Uterus (tissue), 4 donors: ENCODE results near the gene IDUA. TPM values are rescaled to one million over a fixed set of nuclear protein-coding genes. Genes with fewer than 3 reads are reported as not detected.

Source experiments
- DNase-seq, 2 donors: peaks; one replicate each; pipeline ENCODE4 v3.0.0-alpha.2; 2019 to 2020
- H3K27ac ChIP-seq, 2 donors: fragments of 200-600 bp; sonication (generic); 1 replicate in 1 of 2; 2 replicates in 1 of 2; pipeline ENCODE4 v1.5.1; 2016 to 2018
- H3K27me3 ChIP-seq, 2 donors: fragments of 200-600 bp; sonication (generic); one replicate each; pipeline ENCODE4 v1.5.1; 2018 to 2019; ENCODE audit warnings: control low read depth in 1 of 2
- H3K36me3 ChIP-seq, 2 donors: fragments of 200-600 bp; sonication (generic); one replicate each; pipeline ENCODE4 v1.5.1; 2019; ENCODE audit warnings: control low read depth in 1 of 2
- H3K4me1 ChIP-seq, 2 donors: fragments of 200-600 bp; sonication (generic); one replicate each; pipeline ENCODE4 v1.5.1; 2018 to 2019; ENCODE audit warnings: control low read depth in 1 of 2
- H3K4me3 ChIP-seq, 2 donors: fragments of 200-600 bp; sonication (generic); 1 replicate in 1 of 2; 2 replicates in 1 of 2; pipeline ENCODE4 v1.5.1; 2018 to 2019; ENCODE audit warnings: mild to moderate bottlenecking in 1 of 2
- H3K9me3 ChIP-seq, 2 donors: fragments of 200-600 bp; sonication (generic); one replicate each; pipeline ENCODE4 v1.5.1; 2019; ENCODE audit warnings: control low read depth in 1 of 2
- CTCF ChIP-seq, 4 experiments: fragments of 200-600 bp in 2 of 4; fragments of 450-650 bp in 2 of 4; sonication (generic) in 2 of 4; IDR thresholded peaks; one replicate each; pipeline ENCODE4 v1.5.1; 2016 to 2019; ENCODE audit warnings: antibody characterized with exemption in 4 of 4, mild to moderate bottlenecking in 2 of 4, moderate library complexity in 1 of 4
- POLR2A ChIP-seq, 2 donors: fragments of 450-650 bp; IDR thresholded peaks; one replicate each; pipeline ENCODE4 v1.6.1; 2016; ENCODE audit warnings: antibody characterized with exemption in 2 of 2, mild to moderate bottlenecking in 1 of 2, moderate library complexity in 1 of 2
- intact Hi-C: fragments of 100-400 bp; cut with DNase I; formaldehyde crosslinking; loops from one replicate; pipeline ENCODE4 v1.15.1; 2023; ENCODE audit warnings: low total_unique reads
- total RNA-seq, 4 donors: library from RNA; depleted of rRNA in 3 of 4; stranded (reverse); fragments of >200 nt in 3 of 4; gene quantifications; one replicate each; pipeline versions ENCODE4 v1.1.0 to v1.2.4, GENCODE V29; 2014 to 2023
- donor health status: DM: yes; HTN: yes; CAD: no.

Gene IDUA
- total RNA-seq, 4 donors from 2014 or later, result 2.8 to 45.8 (median 9.9) TPM

GRCh38 chr4:970854-971520 is 15.9 kb upstream of the IDUA start:
- no peak for DNase-seq
- peaks cover 0 to 21% of the 10 kb centered on the region in 2 donors for H3K4me1 ChIP-seq

GRCh38 chr4:971666-972500 is 15.0 kb upstream of the IDUA start:
- Histone ChIP-seq H3K27ac (no peak overlapping the region), H3K27me3 (no peaks in the 10 kb centered on the region), H3K36me3 (no peaks in the 10 kb centered on the region), H3K4me1 (peaks cover 0 to 21% of the 10 kb centered on the region in 2 donors), H3K9me3 (no peaks in the 10 kb centered on the region), H3K4me3 (no peak overlapping the region)
- TF ChIP-seq CTCF (IDR thresholded peaks at IDR 0.05) (no peak), POLR2A (IDR thresholded peaks at IDR 0.05) (no peak)
- DNase-seq, result no peak
- intact Hi-C loops, result no loop called here

More at GRCh38 chr4:970854-971520, 15.9 kb upstream of the IDUA start:
- Histone ChIP-seq H3K27ac (no peak overlapping the region), H3K27me3 (no peaks in the 10 kb centered on the region), H3K9me3 (no peaks in the 10 kb centered on the region), H3K4me3 (no peak overlapping the region), H3K36me3 (no peaks in the 10 kb centered on the region)
- intact Hi-C loops, result no loop called here
- TF ChIP-seq CTCF (IDR thresholded peaks at IDR 0.05) (no peak), POLR2A (IDR thresholded peaks at IDR 0.05) (no peak)

GRCh38 chr4:972651-973424 is 14.0 kb upstream of the IDUA start:
- intact Hi-C loops, result no loop called here
- Histone ChIP-seq H3K27me3 (no peaks in the 10 kb centered on the region), H3K27ac (peak overlapping the region; percentile 1 to 3), H3K36me3 (no peaks in the 10 kb centered on the region), H3K4me1 (peaks cover 0 to 21% of the 10 kb centered on the region in 2 donors), H3K4me3 (peak overlapping the region; percentile 57 to 59), H3K9me3 (no peaks in the 10 kb centered on the region)
- DNase-seq, result peak in 1 of 2 donors; percentile 42
- TF ChIP-seq POLR2A (IDR thresholded peaks at IDR 0.05) (no peak), CTCF (IDR thresholded peaks at IDR 0.05) (no peak)

- Histone ChIP-seq H3K36me3 (no peaks in the 10 kb centered on the region), H3K27ac (peak within 1 kb of the TSS; percentile 1 to 3)
- intact Hi-C loops, result no loop called here
Measured at GRCh38 chr4:973431-974397, 13.1 kb upstream of the IDUA start, which contains the start of gene DGKQ. DGKQ (minus strand) TSS chr4:973569; CDS start chr4:973482, 87 bp downstream.

More at GRCh38 chr4:973431-974397, 13.1 kb upstream of the IDUA start, which contains the start of gene DGKQ:
- peak in 1 of 2 donors; percentile 13 for TF ChIP-seq POLR2A (IDR thresholded peaks at IDR 0.05)
- no peak for TF ChIP-seq CTCF (IDR thresholded peaks at IDR 0.05)
- Histone ChIP-seq H3K4me3 (peak within 1 kb of the TSS; percentile 57 to 59), H3K9me3 (no peaks in the 10 kb centered on the region), H3K4me1 (peaks cover 0 to 21% of the 10 kb centered on the region in 2 donors), H3K27me3 (no peaks in the 10 kb centered on the region)
- peak; percentile 86 to 92 for DNase-seq
